Thyroid gland (tissue), 4 donors: Measurements from ENCODE around the gene IREB2.

Experiments used
- POLR2A ChIP-seq, 2 donors: fragments of 450-650 bp; IDR thresholded peaks; one replicate each; pipeline ENCODE4 v1.6.1; 2017; ENCODE audit warnings: antibody characterized with exemption in 2 of 2, mild to moderate bottlenecking in 2 of 2, moderate library complexity in 1 of 2
- TF ChIP-seq, protein P1 (sequence below), 6 experiments: fragments of 200-600 bp in 3 of 6; fragments of 450-650 bp in 3 of 6; sonication (generic) in 3 of 6; IDR thresholded peaks; one replicate each; pipeline ENCODE4 v1.5.1; 2016 to 2019; ENCODE audit warnings: antibody characterized with exemption in 6 of 6, mild to moderate bottlenecking in 2 of 6, inconsistent platforms in 1 of 6, moderate library complexity in 1 of 6

- TF ChIP-seq, protein P1, sequence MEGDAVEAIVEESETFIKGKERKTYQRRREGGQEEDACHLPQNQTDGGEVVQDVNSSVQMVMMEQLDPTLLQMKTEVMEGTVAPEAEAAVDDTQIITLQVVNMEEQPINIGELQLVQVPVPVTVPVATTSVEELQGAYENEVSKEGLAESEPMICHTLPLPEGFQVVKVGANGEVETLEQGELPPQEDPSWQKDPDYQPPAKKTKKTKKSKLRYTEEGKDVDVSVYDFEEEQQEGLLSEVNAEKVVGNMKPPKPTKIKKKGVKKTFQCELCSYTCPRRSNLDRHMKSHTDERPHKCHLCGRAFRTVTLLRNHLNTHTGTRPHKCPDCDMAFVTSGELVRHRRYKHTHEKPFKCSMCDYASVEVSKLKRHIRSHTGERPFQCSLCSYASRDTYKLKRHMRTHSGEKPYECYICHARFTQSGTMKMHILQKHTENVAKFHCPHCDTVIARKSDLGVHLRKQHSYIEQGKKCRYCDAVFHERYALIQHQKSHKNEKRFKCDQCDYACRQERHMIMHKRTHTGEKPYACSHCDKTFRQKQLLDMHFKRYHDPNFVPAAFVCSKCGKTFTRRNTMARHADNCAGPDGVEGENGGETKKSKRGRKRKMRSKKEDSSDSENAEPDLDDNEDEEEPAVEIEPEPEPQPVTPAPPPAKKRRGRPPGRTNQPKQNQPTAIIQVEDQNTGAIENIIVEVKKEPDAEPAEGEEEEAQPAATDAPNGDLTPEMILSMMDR (IDR thresholded peaks at IDR 0.05) = no peak
- TF ChIP-seq POLR2A (IDR thresholded peaks at IDR 0.05) = no peak
Observed at GRCh38 chr15:78432664-78433063, 5.4 kb upstream of the IREB2 start.
